GM19328 (cell line): ENCODE measurements around the gene UNC119.

Source experiments
- ATAC-seq: cut with Tn5 transposase; IDR thresholded peaks from one replicate; pipeline ENCODE4 v1.9.1; 2021; ENCODE audit warnings: mild to moderate bottlenecking, moderate library complexity; ENCODE audit not compliant: unreplicated experiment

UNC119 gene

DNA sequence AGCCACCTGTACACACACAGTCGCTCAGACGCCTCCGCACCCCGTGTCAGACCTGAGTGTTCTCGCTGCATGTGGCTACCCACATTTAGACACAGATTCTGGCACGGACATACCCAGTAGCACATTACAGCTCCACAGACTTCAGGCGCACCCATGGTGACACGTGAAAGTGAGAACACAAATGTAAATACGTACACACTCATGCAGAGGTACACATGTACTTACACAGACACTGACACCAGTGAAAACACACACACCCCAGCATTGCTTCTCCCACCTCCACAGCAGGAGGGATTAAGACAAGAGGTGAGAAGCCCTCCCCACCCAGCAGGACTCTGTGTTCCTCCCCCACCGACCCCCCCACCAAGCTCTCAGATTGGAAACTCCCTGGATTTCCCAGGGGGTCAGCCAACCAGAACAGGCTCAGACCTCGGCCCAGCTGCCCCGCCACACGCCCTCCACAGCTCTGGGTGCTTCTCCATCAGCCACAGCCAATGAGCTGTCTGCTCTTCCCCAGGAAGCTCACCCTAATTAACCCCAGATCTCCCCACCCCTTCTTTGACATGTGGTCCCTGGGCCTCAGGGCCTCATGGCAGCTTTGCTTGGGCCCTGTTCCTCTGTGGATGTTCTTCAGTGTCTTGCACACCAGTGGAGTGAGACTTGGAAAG lies 51.6 kb downstream of the UNC119 start:
- ATAC-seq: no peak

GRCh38 chr17:28499684-28500357 lies 52.6 kb downstream of the UNC119 start:
- ATAC-seq: no peak

- ATAC-seq: no peak
These were observed 53.1 kb downstream of the UNC119 start for GRCh38 chr17:28499364-28499664.

DNA sequence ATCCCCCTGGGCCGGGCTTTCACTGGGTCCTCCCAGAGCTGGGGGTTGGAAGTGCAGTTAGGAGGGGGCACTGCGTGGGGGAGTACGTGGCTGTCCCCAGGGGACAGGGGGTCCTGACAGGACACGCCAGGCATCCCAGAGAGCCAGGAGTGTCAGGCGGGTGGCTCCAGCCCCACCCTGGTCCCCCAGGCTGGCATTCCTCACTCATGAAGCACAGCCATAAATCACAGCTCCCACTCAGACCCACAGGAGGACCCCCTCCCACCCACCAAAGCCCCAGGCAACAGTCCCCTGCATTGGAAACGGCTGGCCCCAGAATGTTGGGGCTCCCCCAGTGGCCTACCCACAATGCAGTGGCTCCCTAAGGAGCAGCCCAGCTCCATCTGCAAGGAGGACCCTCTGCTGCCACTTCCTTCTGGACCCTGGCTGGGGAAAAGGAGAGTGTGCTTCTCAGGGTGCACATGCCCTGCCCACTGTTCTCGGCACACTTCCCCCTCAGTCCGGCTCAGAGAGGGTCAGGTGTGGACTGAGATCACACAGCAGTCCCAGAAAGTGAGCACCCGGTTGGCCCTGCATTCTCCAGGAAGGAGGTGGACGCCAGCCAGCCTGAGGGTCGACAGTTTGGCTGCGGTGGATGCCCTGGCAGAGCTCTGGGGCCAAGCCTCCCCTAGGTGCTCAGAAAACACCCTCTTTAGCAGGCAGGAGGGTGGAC lies 53.6 kb downstream of the UNC119 start:
- no peak for ATAC-seq

GRCh38 chr17:28497931-28498330 lies 54.5 kb downstream of the UNC119 start:
- no peak for ATAC-seq
